HFFc6 (cell line): Measurements from ENCODE around the gene IL9. TPM values are rescaled to one million over a fixed set of nuclear protein-coding genes. Genes with fewer than 3 reads are reported as not detected.

Experiments
- DNase-seq: peaks from one replicate; pipeline ENCODE4 v3.0.0-alpha.2; 2018
- H3K27ac Mint-ChIP-seq: 2 replicates; pipeline ENCODE4 v1.8.0; 2020; ENCODE audit warnings: mild to moderate bottlenecking, mixed read lengths
- H3K27me3 Mint-ChIP-seq: 2 replicates; pipeline ENCODE4 v1.8.0; 2021; ENCODE audit warnings: mild to moderate bottlenecking, moderate library complexity, mixed read lengths; ENCODE audit not compliant: insufficient read depth
- H3K36me3 Mint-ChIP-seq: 2 replicates; pipeline ENCODE4 v1.8.0; 2021; ENCODE audit warnings: low read depth, mixed read lengths
- H3K4me1 Mint-ChIP-seq: 2 replicates; pipeline ENCODE4 v1.8.0; 2020; ENCODE audit warnings: low read depth, mixed read lengths
- H3K4me3 Mint-ChIP-seq: 2 replicates; pipeline ENCODE4 v1.8.0; 2020; ENCODE audit warnings: mild to moderate bottlenecking, moderate library complexity, mixed read lengths
- H3K9me3 Mint-ChIP-seq: 2 replicates; pipeline ENCODE4 v1.8.0; 2020; ENCODE audit warnings: mild to moderate bottlenecking, mixed read lengths
- CTCF ChIP-seq: fragments of 200-600 bp; sonication (generic); IDR thresholded peaks from 2 replicates; pipeline ENCODE4 v1.5.0; 2021; ENCODE audit warnings: antibody characterized with exemption, mild to moderate bottlenecking
- total RNA-seq, 6 experiments: library from RNA; stranded (reverse); fragmentation: NEBNext Ultra II Directional; extraction: Animal tissue kit (Norgen Biotek cat#: 25700); gene quantifications; 2 replicates in 1 of 6; 3 replicates in 5 of 6; pipeline ENCODE4 v1.2.3, GENCODE V29; 2021

IL9 gene
- total RNA-seq, 6 experiments from 2014 or later: not detected

- no peak for TF ChIP-seq CTCF
Observed at GRCh38 chr5:135901633-135902032, 6.0 kb upstream of the IL9 start.

GRCh38 chr5:135900276-135900675 lies 4.6 kb upstream of the IL9 start:
- no peak for TF ChIP-seq CTCF
- peaks cover 24% of the 10 kb centered on the region for H3K27me3 Mint-ChIP-seq

More at GRCh38 chr5:135901633-135902032, 6.0 kb upstream of the IL9 start:
- no peaks in the 10 kb centered on the region for H3K4me1 Mint-ChIP-seq
- no peak overlapping the region for H3K4me3 Mint-ChIP-seq
- H3K27me3 Mint-ChIP-seq: peaks cover 21% of the 10 kb centered on the region
- DNase-seq: no peak
- H3K9me3 Mint-ChIP-seq: no peaks in the 10 kb centered on the region
- H3K27ac Mint-ChIP-seq: no peak overlapping the region
- no peaks in the 10 kb centered on the region for H3K36me3 Mint-ChIP-seq

GRCh38 chr5:135898651-135899050 lies 3.0 kb upstream of the IL9 start:
- Mint-ChIP-seq H3K27me3 (peaks cover 20% of the 10 kb centered on the region), H3K36me3 (no peaks in the 10 kb centered on the region), H3K9me3 (no peaks in the 10 kb centered on the region), H3K4me1 (no peaks in the 10 kb centered on the region), H3K27ac (no peak overlapping the region), H3K4me3 (no peak overlapping the region)
- TF ChIP-seq CTCF: no peak
- no peak for DNase-seq

More at GRCh38 chr5:135900276-135900675, 4.6 kb upstream of the IL9 start:
- H3K36me3 Mint-ChIP-seq: no peaks in the 10 kb centered on the region
- no peaks in the 10 kb centered on the region for H3K4me1 Mint-ChIP-seq
- H3K4me3 Mint-ChIP-seq: no peak overlapping the region
- no peak for DNase-seq
- H3K27ac Mint-ChIP-seq: no peak overlapping the region
- H3K9me3 Mint-ChIP-seq: no peaks in the 10 kb centered on the region

GRCh38 chr5:135894789-135895188 lies 852 bp downstream of the IL9 start:
- H3K4me3 Mint-ChIP-seq: no peak overlapping the region
- no peaks in the 10 kb centered on the region for H3K9me3 Mint-ChIP-seq
- no peaks in the 10 kb centered on the region for H3K36me3 Mint-ChIP-seq
- peaks cover 18% of the 10 kb centered on the region for H3K27me3 Mint-ChIP-seq
- no peak for TF ChIP-seq CTCF
- H3K4me1 Mint-ChIP-seq: peaks cover 5% of the 10 kb centered on the region; the same call in 1 of the 2 replicates
- H3K27ac Mint-ChIP-seq: no peak overlapping the region
- no peak for DNase-seq

- no peak for DNase-seq
- Mint-ChIP-seq H3K4me1 (peaks cover 5% of the 10 kb centered on the region; the same call in 1 of the 2 replicates), H3K4me3 (no peak overlapping the region), H3K27me3 (peaks cover 19% of the 10 kb centered on the region), H3K27ac (no peak overlapping the region), H3K9me3 (no peaks in the 10 kb centered on the region), H3K36me3 (no peaks in the 10 kb centered on the region)
- no peak for TF ChIP-seq CTCF
Observed at GRCh38 chr5:135894276-135894675, 1.4 kb downstream of the IL9 start.

GRCh38 chr5:135891791-135892190 lies 3.9 kb downstream of the IL9 start:
- H3K4me1 Mint-ChIP-seq: peaks cover 15% of the 10 kb centered on the region
- H3K27ac Mint-ChIP-seq: no peak overlapping the region
- peak; percentile 26 for TF ChIP-seq CTCF
- H3K9me3 Mint-ChIP-seq: no peaks in the 10 kb centered on the region
- H3K36me3 Mint-ChIP-seq: no peaks in the 10 kb centered on the region
- H3K4me3 Mint-ChIP-seq: no peak overlapping the region
- no peak for DNase-seq
- peaks cover 16% of the 10 kb centered on the region for H3K27me3 Mint-ChIP-seq
